Lower lobe of right lung (tissue), 2 donors: Measurements from ENCODE around the gene STK32B. TPM values are rescaled to one million over a fixed set of nuclear protein-coding genes. Genes with fewer than 3 reads are reported as not detected.

Experiments used
- ATAC-seq, 2 donors: fragments of 200-7000 bp; cut with Tn5 transposase; one replicate each; pipeline ENCODE4 v1.9.1; 2020 to 2022; ENCODE audit warnings: mild to moderate bottlenecking in 2 of 2, moderate library complexity in 2 of 2
- DNase-seq: peaks from one replicate; pipeline ENCODE4 v3.0.0-alpha.2; 2020
- H3K27ac ChIP-seq: fragments of 200-600 bp; one replicate; pipeline ENCODE4 v1.8.0; 2022
- H3K27me3 ChIP-seq: fragments of 200-600 bp; one replicate; pipeline ENCODE4 v1.8.0; 2022; ENCODE audit warnings: low read depth
- H3K36me3 ChIP-seq: fragments of 200-600 bp; one replicate; pipeline ENCODE4 v1.8.0; 2022; ENCODE audit warnings: mild to moderate bottlenecking
- H3K4me1 ChIP-seq: fragments of 200-600 bp; one replicate; pipeline ENCODE4 v1.8.0; 2022
- H3K4me3 ChIP-seq: fragments of 200-600 bp; one replicate; pipeline ENCODE4 v1.8.0; 2022; ENCODE audit warnings: mild to moderate bottlenecking
- H3K9me3 ChIP-seq: fragments of 200-600 bp; one replicate; pipeline ENCODE4 v1.8.0; 2022
- CTCF ChIP-seq: fragments of 200-600 bp; IDR thresholded peaks from one replicate; pipeline ENCODE4 v1.8.0; 2022; ENCODE audit warnings: antibody characterized with exemption, mild to moderate bottlenecking
- intact Hi-C: fragments of 100-400 bp; cut with DNase I; formaldehyde crosslinking; loops from one replicate; pipeline ENCODE4 v1.11.0; 2022
- total RNA-seq: library from RNA; stranded (reverse); fragmentation: NEBNext Ultra II Directional; extraction: Animal tissue kit (Norgen Biotek cat#: 25700); gene quantifications from one replicate; pipeline ENCODE4 v1.2.1, GENCODE V29; 2021
- donor health status: DM: no; HTN: yes; CAD: no; lungs with severe emphysema.

The STK32B gene
- total RNA-seq, 1 donor from 2014 or later = 1.3 TPM

DNA sequence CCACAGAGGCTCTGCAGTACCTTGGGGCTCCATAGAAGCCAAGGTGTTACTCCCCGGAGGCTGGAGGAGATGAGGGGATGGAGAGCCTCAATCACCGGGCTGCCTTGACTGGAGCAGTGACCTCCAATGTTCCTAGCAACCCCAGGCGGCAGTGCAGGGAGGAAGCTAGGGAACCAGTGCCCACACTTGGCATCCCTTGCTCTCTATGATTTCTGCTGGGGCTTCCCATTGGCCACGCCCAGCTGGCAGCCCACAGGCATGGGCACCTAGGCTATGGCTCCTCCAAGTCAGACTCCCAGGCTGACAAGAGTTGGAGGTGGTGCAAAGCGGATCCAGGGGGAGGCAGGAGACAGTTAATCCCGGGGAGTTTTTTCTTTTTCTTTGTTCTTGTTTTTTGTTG lies 427.4 kb downstream of the STK32B start:
- no peaks in the 10 kb centered on the region for H3K4me1 ChIP-seq
- no peak for TF ChIP-seq CTCF
- intact Hi-C loops = no loop called here
- no peaks in the 10 kb centered on the region for H3K27me3 ChIP-seq
- no peak overlapping the region for H3K27ac ChIP-seq
- no peak overlapping the region for H3K4me3 ChIP-seq
- no peak for DNase-seq
- no peaks in the 10 kb centered on the region for H3K36me3 ChIP-seq
- H3K9me3 ChIP-seq = no peaks in the 10 kb centered on the region
- ATAC-seq = no peak

GRCh38 chr4:5479518-5480060 lies 428.3 kb downstream of the STK32B start:
- Histone ChIP-seq H3K9me3 (no peaks in the 10 kb centered on the region), H3K36me3 (no peaks in the 10 kb centered on the region), H3K27me3 (no peaks in the 10 kb centered on the region), H3K4me1 (no peaks in the 10 kb centered on the region), H3K4me3 (no peak overlapping the region), H3K27ac (no peak overlapping the region)
- DNase-seq (no peak), ATAC-seq (no peak)
- intact Hi-C loops = no loop called here
- TF ChIP-seq CTCF = no peak

DNA sequence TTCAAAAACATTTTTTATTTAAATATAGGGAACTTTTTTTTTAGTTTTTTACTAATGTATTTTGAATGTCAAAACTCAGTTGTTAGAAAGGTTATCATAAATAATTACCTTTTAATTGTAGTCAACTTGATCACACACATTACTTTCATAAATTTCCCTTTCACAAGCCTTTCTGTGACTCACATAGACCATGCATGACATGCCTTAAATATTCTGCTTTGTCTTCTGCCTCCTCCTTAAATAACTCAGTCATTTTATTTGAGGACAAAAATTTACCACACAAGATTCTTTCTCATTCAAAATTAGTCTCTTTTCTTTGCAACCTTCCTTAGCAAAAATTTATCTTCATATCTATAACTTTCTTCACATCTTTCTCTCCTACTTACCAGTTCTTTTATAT lies 437.1 kb downstream of the STK32B start:
- H3K4me1 ChIP-seq = no peaks in the 10 kb centered on the region
- H3K36me3 ChIP-seq = no peaks in the 10 kb centered on the region
- DNase-seq (no peak), ATAC-seq (no peak)
- TF ChIP-seq CTCF = no peak
- H3K27ac ChIP-seq = no peak overlapping the region
- no peak overlapping the region for H3K4me3 ChIP-seq
- H3K9me3 ChIP-seq = peaks cover 25% of the 10 kb centered on the region
- intact Hi-C loops = no loop called here
- H3K27me3 ChIP-seq = no peaks in the 10 kb centered on the region

DNA sequence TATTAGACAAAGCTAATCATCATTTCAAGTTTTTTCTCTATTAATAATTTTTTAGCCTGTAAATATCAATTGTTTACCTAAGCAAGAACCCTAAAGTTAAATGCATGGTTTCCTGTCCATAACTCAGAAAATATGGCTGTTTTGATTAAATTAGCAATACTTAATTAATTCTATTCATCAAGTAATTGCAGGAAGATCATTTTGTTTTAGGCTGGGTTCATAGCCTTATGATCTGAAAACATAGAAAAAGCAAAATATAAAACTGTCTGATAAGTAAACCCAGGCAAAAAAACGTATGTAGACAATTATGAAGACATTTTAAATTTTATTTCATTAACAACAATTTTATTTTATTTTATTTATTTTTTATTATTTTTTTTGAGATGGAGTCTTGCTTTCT lies 438.0 kb downstream of the STK32B start:
- Histone ChIP-seq H3K27me3 (no peaks in the 10 kb centered on the region), H3K4me1 (no peaks in the 10 kb centered on the region), H3K9me3 (peaks cover 25% of the 10 kb centered on the region), H3K36me3 (no peaks in the 10 kb centered on the region), H3K4me3 (no peak overlapping the region), H3K27ac (no peak overlapping the region)
- intact Hi-C loops = no loop called here
- DNase-seq (no peak), ATAC-seq (no peak)
- no peak for TF ChIP-seq CTCF

DNA sequence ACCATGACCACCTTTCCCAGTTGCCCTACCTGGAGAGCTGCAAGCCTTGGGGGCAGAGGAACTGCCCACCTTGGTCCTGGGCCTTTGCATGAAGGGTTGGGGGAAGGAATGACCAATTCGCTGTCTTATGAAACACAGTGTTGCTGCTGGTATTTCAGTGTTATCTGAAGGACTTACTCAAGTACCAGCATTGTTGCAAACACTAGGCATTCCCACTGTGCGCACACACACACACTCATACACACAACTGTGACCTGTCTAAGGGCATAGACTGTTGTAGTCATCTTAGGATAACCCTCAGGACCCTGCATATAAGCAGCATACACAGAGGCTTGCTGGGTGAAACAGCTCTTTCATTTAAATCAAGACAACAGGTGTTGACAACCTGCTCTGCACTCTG lies 446.2 kb downstream of the STK32B start:
- Histone ChIP-seq H3K4me3 (no peak overlapping the region), H3K4me1 (no peaks in the 10 kb centered on the region), H3K9me3 (no peaks in the 10 kb centered on the region), H3K27ac (no peak overlapping the region), H3K27me3 (no peaks in the 10 kb centered on the region), H3K36me3 (no peaks in the 10 kb centered on the region)
- ATAC-seq (peak; percentile 35 to 56), DNase-seq (no peak)
- TF ChIP-seq CTCF = no peak
- intact Hi-C loops = no loop called here

- no peak for ATAC-seq
- H3K4me1 ChIP-seq = no peaks in the 10 kb centered on the region
Observed at GRCh38 chr4:5500165-5500564, 448.9 kb downstream of the STK32B start.

More at GRCh38 chr4:5500165-5500564, 448.9 kb downstream of the STK32B start:
- no peak for TF ChIP-seq CTCF
- no peaks in the 10 kb centered on the region for H3K9me3 ChIP-seq
- no peak overlapping the region for H3K4me3 ChIP-seq
- DNase-seq = no peak
- H3K27me3 ChIP-seq = no peaks in the 10 kb centered on the region
- no peak overlapping the region for H3K27ac ChIP-seq
- H3K36me3 ChIP-seq = no peaks in the 10 kb centered on the region
- intact Hi-C loops = no loop called here
